Panc1 (cell line): ENCODE data around the gene MRTFA. TPM values are rescaled to one million over a fixed set of nuclear protein-coding genes. Genes with fewer than 3 reads are reported as not detected.
A peak's percentile ranks its signal among the peaks of the same experiment; 100 is the strongest.

Source experiments
- ATAC-seq: fragments of 200-7000 bp; cut with Tn5 transposase; 2 replicates; pipeline ENCODE4 v1.9.1; 2020; ENCODE audit warnings: mild to moderate bottlenecking, moderate library complexity
- BruUV-seq: library from RNA; stranded (reverse); fragments of 400-500 nt; replicated peaks from 2 replicates; lab custom pipeline; 2021; lab: Mats Ljungman, UMichigan
- CTCF ChIA-PET: fragments of 300-600 bp; sonication (Branson Sonifier 250); formaldehyde crosslinking; loops from one replicate; lab custom pipeline; 2022; ENCODE audit warnings: antibody characterized with exemption; lab: Charles Lee
- POLR2A ChIA-PET: fragments of 300-600 bp; sonication (Branson Sonifier 250); formaldehyde crosslinking; loops from one replicate; lab custom pipeline; 2022; ENCODE audit warnings: antibody characterized with exemption; lab: Charles Lee
- DNase-seq: peaks from one replicate; pipeline ENCODE4 v3.0.0-alpha.2; 2010; ENCODE audit warnings: low read depth, low spot score
- H3K27ac ChIP-seq: 2 replicates; pipeline ENCODE4 v1.5.1; 2011; ENCODE audit warnings: mild to moderate bottlenecking, low read length, inconsistent platforms
- H3K27me3 ChIP-seq: fragments of 200-500 bp; sonication (Bioruptor generic); 2 replicates; pipeline ENCODE4 v1.6.0; 2014; ENCODE audit warnings: low read length, inconsistent platforms; ENCODE audit not compliant: control insufficient read depth, insufficient read depth
- H3K36me3 ChIP-seq: fragments of 200-500 bp; sonication (Bioruptor generic); 2 replicates; pipeline ENCODE4 v1.5.1; 2014; ENCODE audit warnings: inconsistent platforms, mild to moderate bottlenecking, low read length, moderate library complexity; ENCODE audit not compliant: control insufficient read depth, insufficient read depth
- H3K4me1 ChIP-seq: 2 replicates; pipeline ENCODE4 v1.5.1; 2011; ENCODE audit warnings: inconsistent platforms, mild to moderate bottlenecking, low read length, moderate library complexity; ENCODE audit not compliant: control insufficient read depth, insufficient read depth
- H3K4me3 ChIP-seq, 2 experiments: 2 replicates each; pipeline ENCODE4 v1.5.1; 2011 to 2012; ENCODE audit warnings: low read depth in 2 of 2, low read length in 2 of 2, mild to moderate bottlenecking in 2 of 2, inconsistent platforms in 1 of 2, moderate library complexity in 1 of 2
- H3K9me3 ChIP-seq: fragments of 200-500 bp; sonication (Bioruptor generic); 2 replicates; pipeline ENCODE4 v1.5.1; 2014; ENCODE audit warnings: low read depth, mild to moderate bottlenecking, inconsistent platforms, low read length, moderate library complexity; ENCODE audit not compliant: control insufficient read depth, insufficient read depth
- POLR2AphosphoS5 ChIP-seq: IDR thresholded peaks from 2 replicates; pipeline ENCODE4 v1.6.1; 2012; ENCODE audit warnings: mild to moderate bottlenecking, low read depth, low read length, moderate library complexity
- SIN3A ChIP-seq: IDR thresholded peaks from 2 replicates; pipeline ENCODE4 v1.6.1; 2012; ENCODE audit warnings: low read depth, mild to moderate bottlenecking, low read length, moderate library complexity, borderline replicate concordance; ENCODE audit not compliant: insufficient read depth
- TCF7L2 ChIP-seq: IDR thresholded peaks from 2 replicates; pipeline ENCODE4 v1.6.1; 2011; ENCODE audit warnings: mild to moderate bottlenecking, low read depth, low read length, inconsistent platforms
- in situ Hi-C: cut with HindIII; loops from 2 replicates; pipeline ENCODE4 v1.10.0; 2016; ENCODE audit warnings: low sequenced_read_pairs, low pct_unique_long_range_greater_than_20kb
- intact Hi-C: fragments of 100-400 bp; cut with micrococcal nuclease; formaldehyde crosslinking; loops from one replicate; pipeline ENCODE4 v1.10.0; 2022; ENCODE audit not compliant: unreplicated experiment
- total RNA-seq: library from RNA; stranded (reverse); gene quantifications from one replicate; pipeline ENCODE4 v1.2.1, GENCODE V29; 2021; ENCODE audit not compliant: unreplicated experiment
- TF ChIP-seq, protein P1 (sequence below): fragments of 450-650 bp; IDR thresholded peaks from 2 replicates; pipeline ENCODE4 v1.5.1; 2017; ENCODE audit warnings: mild to moderate bottlenecking
- TF ChIP-seq, protein P2 (sequence below), 2 experiments: IDR thresholded peaks; 2 replicates each; pipeline ENCODE4 v1.6.1; 2011 to 2012; ENCODE audit warnings: low read depth in 2 of 2, control low read depth in 1 of 2, low read length in 1 of 2, mild to moderate bottlenecking in 1 of 2, moderate library complexity in 1 of 2; ENCODE audit not compliant: insufficient read depth in 1 of 2

Gene MRTFA
- total RNA-seq, 1 experiment from 2014 or later: 62.1 TPM

- TF ChIP-seq SIN3A (no peak), POLR2AphosphoS5 (no peak), TCF7L2 (no peak)
- TF ChIP-seq, protein P1, sequence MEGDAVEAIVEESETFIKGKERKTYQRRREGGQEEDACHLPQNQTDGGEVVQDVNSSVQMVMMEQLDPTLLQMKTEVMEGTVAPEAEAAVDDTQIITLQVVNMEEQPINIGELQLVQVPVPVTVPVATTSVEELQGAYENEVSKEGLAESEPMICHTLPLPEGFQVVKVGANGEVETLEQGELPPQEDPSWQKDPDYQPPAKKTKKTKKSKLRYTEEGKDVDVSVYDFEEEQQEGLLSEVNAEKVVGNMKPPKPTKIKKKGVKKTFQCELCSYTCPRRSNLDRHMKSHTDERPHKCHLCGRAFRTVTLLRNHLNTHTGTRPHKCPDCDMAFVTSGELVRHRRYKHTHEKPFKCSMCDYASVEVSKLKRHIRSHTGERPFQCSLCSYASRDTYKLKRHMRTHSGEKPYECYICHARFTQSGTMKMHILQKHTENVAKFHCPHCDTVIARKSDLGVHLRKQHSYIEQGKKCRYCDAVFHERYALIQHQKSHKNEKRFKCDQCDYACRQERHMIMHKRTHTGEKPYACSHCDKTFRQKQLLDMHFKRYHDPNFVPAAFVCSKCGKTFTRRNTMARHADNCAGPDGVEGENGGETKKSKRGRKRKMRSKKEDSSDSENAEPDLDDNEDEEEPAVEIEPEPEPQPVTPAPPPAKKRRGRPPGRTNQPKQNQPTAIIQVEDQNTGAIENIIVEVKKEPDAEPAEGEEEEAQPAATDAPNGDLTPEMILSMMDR: no peak
- TF ChIP-seq, protein P2, sequence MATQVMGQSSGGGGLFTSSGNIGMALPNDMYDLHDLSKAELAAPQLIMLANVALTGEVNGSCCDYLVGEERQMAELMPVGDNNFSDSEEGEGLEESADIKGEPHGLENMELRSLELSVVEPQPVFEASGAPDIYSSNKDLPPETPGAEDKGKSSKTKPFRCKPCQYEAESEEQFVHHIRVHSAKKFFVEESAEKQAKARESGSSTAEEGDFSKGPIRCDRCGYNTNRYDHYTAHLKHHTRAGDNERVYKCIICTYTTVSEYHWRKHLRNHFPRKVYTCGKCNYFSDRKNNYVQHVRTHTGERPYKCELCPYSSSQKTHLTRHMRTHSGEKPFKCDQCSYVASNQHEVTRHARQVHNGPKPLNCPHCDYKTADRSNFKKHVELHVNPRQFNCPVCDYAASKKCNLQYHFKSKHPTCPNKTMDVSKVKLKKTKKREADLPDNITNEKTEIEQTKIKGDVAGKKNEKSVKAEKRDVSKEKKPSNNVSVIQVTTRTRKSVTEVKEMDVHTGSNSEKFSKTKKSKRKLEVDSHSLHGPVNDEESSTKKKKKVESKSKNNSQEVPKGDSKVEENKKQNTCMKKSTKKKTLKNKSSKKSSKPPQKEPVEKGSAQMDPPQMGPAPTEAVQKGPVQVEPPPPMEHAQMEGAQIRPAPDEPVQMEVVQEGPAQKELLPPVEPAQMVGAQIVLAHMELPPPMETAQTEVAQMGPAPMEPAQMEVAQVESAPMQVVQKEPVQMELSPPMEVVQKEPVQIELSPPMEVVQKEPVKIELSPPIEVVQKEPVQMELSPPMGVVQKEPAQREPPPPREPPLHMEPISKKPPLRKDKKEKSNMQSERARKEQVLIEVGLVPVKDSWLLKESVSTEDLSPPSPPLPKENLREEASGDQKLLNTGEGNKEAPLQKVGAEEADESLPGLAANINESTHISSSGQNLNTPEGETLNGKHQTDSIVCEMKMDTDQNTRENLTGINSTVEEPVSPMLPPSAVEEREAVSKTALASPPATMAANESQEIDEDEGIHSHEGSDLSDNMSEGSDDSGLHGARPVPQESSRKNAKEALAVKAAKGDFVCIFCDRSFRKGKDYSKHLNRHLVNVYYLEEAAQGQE (IDR thresholded peaks at IDR 0.05; ENCODE audit: insufficient read depth in 1 of 2, low read depth in 2 of 2, low read length in 1 of 2): no peak
- Histone ChIP-seq H3K36me3 (no peaks in the 10 kb centered on the region), H3K9me3 (no peaks in the 10 kb centered on the region), H3K27me3 (no peaks in the 10 kb centered on the region), H3K4me3 (no peak overlapping the region), H3K4me1 (peaks cover 8% of the 10 kb centered on the region), H3K27ac (peak overlapping the region; percentile 25; the same call in 1 of the 2 replicates)
- no peak for DNase-seq
- BruUV-seq: no TSS peak
- in situ Hi-C loops: no loop called here
- ChIA-PET CTCF (interaction anchor here (0.7 to 1.4 kb wide), 2 partner anchors 53 to 55 kb away, joined by 3 read pairs; no protein-coding TSS in a partner anchor), POLR2A (no interaction called here)
- ATAC-seq: no peak
- intact Hi-C loops: no loop called here
Measured at GRCh38 chr22:40485813-40486667, 150.5 kb downstream of the MRTFA start.

DNA sequence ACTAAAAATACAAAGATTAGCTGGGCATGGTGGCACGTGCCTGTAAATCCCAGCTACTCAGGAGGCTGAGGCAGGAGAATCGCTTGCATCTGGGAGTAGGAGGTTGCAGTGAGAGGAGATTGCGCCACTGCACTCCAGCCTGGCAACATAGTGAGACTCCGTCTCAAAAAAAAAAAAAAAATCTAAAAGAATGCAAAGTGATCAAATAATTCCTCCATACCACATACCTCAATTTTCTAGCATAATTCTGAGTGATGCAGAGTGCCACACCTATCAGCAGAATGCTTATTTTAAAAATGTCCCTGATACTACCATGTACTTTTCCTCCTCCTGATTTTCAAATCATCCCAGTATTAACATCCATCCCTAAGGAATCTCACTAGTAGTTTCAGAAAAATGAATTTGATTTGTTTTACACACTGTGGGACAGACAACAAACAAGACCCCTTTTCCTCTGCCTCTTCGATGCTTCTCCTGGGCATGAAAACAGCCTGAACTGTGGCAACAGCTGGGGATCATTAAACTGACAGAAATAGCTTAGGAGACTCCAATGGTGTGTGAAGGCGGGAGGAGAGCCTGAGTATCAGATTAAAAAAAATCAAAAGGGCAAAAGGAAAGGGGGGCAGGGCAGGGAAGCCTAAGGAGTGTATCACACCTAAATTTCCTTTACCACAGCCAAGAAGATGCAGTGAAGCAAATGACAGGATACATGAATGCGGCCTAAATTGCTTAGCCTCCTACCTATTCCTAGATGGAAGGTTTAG is 151.4 kb downstream of the MRTFA start:
- no peak for ATAC-seq
- ChIA-PET POLR2A (no interaction called here), CTCF (no interaction called here)
- no peak overlapping the region for H3K27ac ChIP-seq
- H3K4me1 ChIP-seq: peaks cover 9% of the 10 kb centered on the region
- in situ Hi-C loops (no loop called here), intact Hi-C loops (no loop called here)
- no peaks in the 10 kb centered on the region for H3K9me3 ChIP-seq
- no peaks in the 10 kb centered on the region for H3K36me3 ChIP-seq
- no peak overlapping the region for H3K4me3 ChIP-seq
- TF ChIP-seq TCF7L2: no peak
- TF ChIP-seq, protein P1: no peak
- TF ChIP-seq SIN3A: no peak
- no peak for TF ChIP-seq POLR2AphosphoS5
- TF ChIP-seq, protein P2 (IDR thresholded peaks at IDR 0.05; ENCODE audit: insufficient read depth in 1 of 2, low read depth in 2 of 2, low read length in 1 of 2): no peak
- no TSS peak for BruUV-seq
- no peak for DNase-seq
- no peaks in the 10 kb centered on the region for H3K27me3 ChIP-seq
